SU-DHL-6 (cell line): ENCODE measurements around the gene RTF1.

ENCODE experiments used
- EZH2phosphoT487 ChIP-seq: fragments of 200-600 bp; sonication (generic), shearing (Covaris generic); conservative IDR thresholded peaks from 2 replicates; pipeline ENCODE4 v1.6.1; 2018; ENCODE audit warnings: mild to moderate bottlenecking, antibody characterized with exemption, low read length, moderate library complexity, mixed read lengths
- TF ChIP-seq, protein P1 (sequence below): fragments of 200-600 bp; sonication (generic); IDR thresholded peaks from one replicate; pipeline ENCODE4 v1.5.1; 2017; ENCODE audit warnings: antibody characterized with exemption, mild to moderate bottlenecking, low read length, moderate library complexity; ENCODE audit not compliant: insufficient read depth, poor library complexity, severe bottlenecking

- TF ChIP-seq, protein P1, sequence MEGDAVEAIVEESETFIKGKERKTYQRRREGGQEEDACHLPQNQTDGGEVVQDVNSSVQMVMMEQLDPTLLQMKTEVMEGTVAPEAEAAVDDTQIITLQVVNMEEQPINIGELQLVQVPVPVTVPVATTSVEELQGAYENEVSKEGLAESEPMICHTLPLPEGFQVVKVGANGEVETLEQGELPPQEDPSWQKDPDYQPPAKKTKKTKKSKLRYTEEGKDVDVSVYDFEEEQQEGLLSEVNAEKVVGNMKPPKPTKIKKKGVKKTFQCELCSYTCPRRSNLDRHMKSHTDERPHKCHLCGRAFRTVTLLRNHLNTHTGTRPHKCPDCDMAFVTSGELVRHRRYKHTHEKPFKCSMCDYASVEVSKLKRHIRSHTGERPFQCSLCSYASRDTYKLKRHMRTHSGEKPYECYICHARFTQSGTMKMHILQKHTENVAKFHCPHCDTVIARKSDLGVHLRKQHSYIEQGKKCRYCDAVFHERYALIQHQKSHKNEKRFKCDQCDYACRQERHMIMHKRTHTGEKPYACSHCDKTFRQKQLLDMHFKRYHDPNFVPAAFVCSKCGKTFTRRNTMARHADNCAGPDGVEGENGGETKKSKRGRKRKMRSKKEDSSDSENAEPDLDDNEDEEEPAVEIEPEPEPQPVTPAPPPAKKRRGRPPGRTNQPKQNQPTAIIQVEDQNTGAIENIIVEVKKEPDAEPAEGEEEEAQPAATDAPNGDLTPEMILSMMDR: no peak
- no peak for TF ChIP-seq EZH2phosphoT487
These were observed 93.8 kb downstream of the RTF1 start for GRCh38 chr15:41510728-41511127.
